SK-N-SH (cell line): Measurements from ENCODE around the gene GPN3.

Experiments
- CTCF ChIP-seq: fragments of 200-600 bp; sonication (generic); IDR thresholded peaks from 2 replicates; pipeline ENCODE4 v1.6.1; 2017; ENCODE audit warnings: antibody characterized with exemption, mild to moderate bottlenecking, moderate library complexity
- EZH2phosphoT487 ChIP-seq: fragments of 200-600 bp; sonication (generic); IDR thresholded peaks from 2 replicates; pipeline ENCODE4 v1.6.1; 2017; ENCODE audit warnings: low read depth, mixed run types, mild to moderate bottlenecking, antibody characterized with exemption, moderate library complexity, borderline replicate concordance

- TF ChIP-seq CTCF (no peak), EZH2phosphoT487 (no peak)
These were observed 43.8 kb downstream of the GPN3 start for GRCh38 chr12:110424237-110424636.
